HAP-1 (cell line): ENCODE measurements around the gene C11orf98.
A peak's percentile ranks its signal among the peaks of the same experiment; 100 is the strongest.
"Not testable (repeated sequence)": the region's sequence is repeated elsewhere in the genome, so short reads cannot be mapped to it uniquely, and the experiment has no call there.

ENCODE experiments used
- DNase-seq, 2 experiments: peaks; one replicate each; pipeline ENCODE4 v3.0.0-alpha.2; 2016 to 2020; ENCODE audit warnings: low spot score in 2 of 2
- H3K27me3 ChIP-seq: fragments of 250-450 bp; sonication (Bioruptor Pico); 2 replicates; pipeline ENCODE4 v1.5.1; 2020; ENCODE audit warnings: low read depth, mild to moderate bottlenecking, moderate library complexity
- H3K36me3 ChIP-seq: fragments of 250-450 bp; sonication (Bioruptor Pico); replicated peaks from 2 replicates; pipeline ENCODE4 v1.5.1; 2020; ENCODE audit warnings: mild to moderate bottlenecking
- H3K4me1 ChIP-seq: fragments of 250-450 bp; sonication (Bioruptor Pico); 2 replicates; pipeline ENCODE4 v1.5.1; 2020; ENCODE audit warnings: mild to moderate bottlenecking
- H3K4me3 ChIP-seq: fragments of 250-450 bp; sonication (Bioruptor Pico); 2 replicates; pipeline ENCODE4 v1.5.1; 2020; ENCODE audit warnings: mild to moderate bottlenecking, moderate library complexity
- H3K9me3 ChIP-seq: fragments of 250-450 bp; sonication (Bioruptor Pico); 2 replicates; pipeline ENCODE4 v1.5.1; 2020; ENCODE audit warnings: mild to moderate bottlenecking, moderate library complexity
- in situ Hi-C: fragments of 300-500 bp; cut with MboI; formaldehyde crosslinking; loops from 3 replicates; pipeline ENCODE4 v1.14.3; 2020; ENCODE audit warnings: low sequenced_read_pairs, inconsistent platforms, mixed read lengths

C11orf98 gene

GRCh38 chr11:62622476-62623089, 42.4 kb downstream of the C11orf98 start:
- Histone ChIP-seq H3K4me3 (peak overlapping the region; percentile 79), H3K36me3 (peaks cover 38% of the 10 kb centered on the region), H3K9me3 (peaks cover 3% of the 10 kb centered on the region; the same call in 1 of the 2 replicates), H3K27me3 (no peaks in the 10 kb centered on the region), H3K4me1 (peaks cover 9% of the 10 kb centered on the region)
- in situ Hi-C loops, result no loop called here
- DNase-seq, result no peak

- Histone ChIP-seq H3K36me3 (peaks cover 35% of the 10 kb centered on the region), H3K4me1 (peaks cover 9% of the 10 kb centered on the region), H3K27me3 (no peaks in the 10 kb centered on the region), H3K4me3 (peak within 1 kb of the TSS; percentile 79), H3K9me3 (peaks cover 3% of the 10 kb centered on the region; the same call in 1 of the 2 replicates)
- peak; percentile 96 to 99 for DNase-seq
- in situ Hi-C loops, result no loop called here
These were observed 43.2 kb downstream of the C11orf98 start, which contains the start of gene B3GAT3 for GRCh38 chr11:62621567-62622470. TSS of gene B3GAT3 (minus strand) at chr11:62621986. CDS start at chr11:62621947, 39 bp downstream.

GRCh38 chr11:62621027-62621566, 43.9 kb downstream of the C11orf98 start:
- no peak for DNase-seq
- Histone ChIP-seq H3K4me3 (peak overlapping the region; percentile 79), H3K27me3 (no peaks in the 10 kb centered on the region), H3K4me1 (peaks cover 9% of the 10 kb centered on the region), H3K36me3 (peaks cover 34% of the 10 kb centered on the region), H3K9me3 (peaks cover 3% of the 10 kb centered on the region; the same call in 1 of the 2 replicates)
- in situ Hi-C loops, result no loop called here

- H3K27me3 ChIP-seq, in situ Hi-C loops, H3K4me3 ChIP-seq: not testable (repeated sequence)
These were observed 48.1 kb downstream of the C11orf98 start for GRCh38 chr11:62616957-62617356.

GRCh38 chr11:62615521-62615920, 49.5 kb downstream of the C11orf98 start:
- in situ Hi-C loops, result no loop called here
- Histone ChIP-seq H3K4me3 (no peak overlapping the region), H3K4me1 (peaks cover 6% of the 10 kb centered on the region)

More at GRCh38 chr11:62616957-62617356, 48.1 kb downstream of the C11orf98 start:
- H3K9me3 ChIP-seq, DNase-seq, H3K4me1 ChIP-seq: not testable (repeated sequence)
- H3K36me3 ChIP-seq, result peaks cover 23% of the 10 kb centered on the region

GRCh38 chr11:62614275-62614674, 50.7 kb downstream of the C11orf98 start:
- no peak for DNase-seq
- no peaks in the 10 kb centered on the region for H3K9me3 ChIP-seq
- no peak overlapping the region for H3K4me3 ChIP-seq
- in situ Hi-C loops, result no loop called here
- H3K27me3 ChIP-seq, result no peaks in the 10 kb centered on the region
- peaks cover 6% of the 10 kb centered on the region for H3K4me1 ChIP-seq
- peaks cover 27% of the 10 kb centered on the region for H3K36me3 ChIP-seq

More at GRCh38 chr11:62615521-62615920, 49.5 kb downstream of the C11orf98 start:
- no peaks in the 10 kb centered on the region for H3K9me3 ChIP-seq
- no peaks in the 10 kb centered on the region for H3K27me3 ChIP-seq
- H3K36me3 ChIP-seq, result peaks cover 16% of the 10 kb centered on the region
- DNase-seq, result no peak

GRCh38 chr11:62613291-62613778, 51.7 kb downstream of the C11orf98 start:
- DNase-seq, result no peak
- in situ Hi-C loops, result no loop called here
- peaks cover 6% of the 10 kb centered on the region for H3K4me1 ChIP-seq
- H3K27me3 ChIP-seq, result no peaks in the 10 kb centered on the region
- no peaks in the 10 kb centered on the region for H3K9me3 ChIP-seq
- peaks cover 31% of the 10 kb centered on the region for H3K36me3 ChIP-seq
- H3K4me3 ChIP-seq, result peak overlapping the region; percentile 50
